LHCN-M2 (cell line): ENCODE results near the gene DMXL1. TPM values are rescaled to one million over a fixed set of nuclear protein-coding genes. Genes with fewer than 3 reads are reported as not detected.
A peak's percentile ranks its signal among the peaks of the same experiment; 100 is the strongest.
"Not testable (repeated sequence)": the region's sequence is repeated elsewhere in the genome, so short reads cannot be mapped to it uniquely, and the experiment has no call there.

Experiments used
- DNase-seq: peaks from one replicate; pipeline ENCODE4 v3.0.0-alpha.2; 2012; ENCODE audit warnings: low read depth
- total RNA-seq: library from RNA; depleted of rRNA; stranded (reverse); fragments of >200 nt; gene quantifications from 2 replicates; pipeline ENCODE4 v1.2.3, GENCODE V29; 2014

The DMXL1 gene
- total RNA-seq, 1 experiment from 2014 or later: 19.9 TPM

DNA sequence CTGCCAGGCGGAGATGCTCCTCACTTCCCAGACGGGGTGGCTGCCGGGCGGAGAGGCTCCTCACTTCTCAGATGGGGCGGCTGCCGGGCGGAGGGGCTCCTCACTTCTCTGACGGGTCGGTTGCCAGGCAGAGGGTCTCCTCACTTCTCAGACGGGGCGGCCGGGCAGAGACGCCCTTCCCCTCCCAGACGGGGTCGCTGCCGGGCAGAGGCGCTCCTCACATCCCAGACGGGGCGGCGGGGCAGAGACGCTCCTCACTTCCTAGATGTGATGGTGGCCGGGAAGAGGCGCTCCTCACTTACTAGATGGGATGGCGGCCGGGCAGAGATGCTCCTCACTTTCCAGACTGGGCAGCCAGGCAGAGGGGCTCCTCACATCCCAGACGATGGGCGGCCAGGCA is 51.6 kb downstream of the DMXL1 start:
- not testable (repeated sequence) for DNase-seq

DNA sequence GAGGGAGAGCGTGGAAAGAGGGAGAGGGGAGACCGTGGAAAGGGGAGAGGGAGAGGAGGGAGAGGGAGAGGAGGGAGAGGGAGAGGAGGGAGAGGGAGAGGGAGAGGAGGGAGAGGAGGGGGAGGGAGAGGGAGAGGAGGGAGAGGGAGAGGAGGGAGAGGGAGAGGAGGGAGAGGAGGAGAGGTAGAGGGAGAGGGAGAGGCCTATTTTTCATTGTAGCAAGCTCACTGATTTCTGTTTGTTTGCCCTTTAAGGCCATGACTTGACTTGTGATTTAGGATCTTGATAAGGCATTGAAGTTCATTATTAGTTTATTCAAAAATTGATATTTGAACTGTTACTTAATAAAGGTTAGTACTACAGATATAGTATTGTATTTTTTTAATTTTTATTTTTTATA is 52.4 kb downstream of the DMXL1 start:
- no peak for DNase-seq

DNA sequence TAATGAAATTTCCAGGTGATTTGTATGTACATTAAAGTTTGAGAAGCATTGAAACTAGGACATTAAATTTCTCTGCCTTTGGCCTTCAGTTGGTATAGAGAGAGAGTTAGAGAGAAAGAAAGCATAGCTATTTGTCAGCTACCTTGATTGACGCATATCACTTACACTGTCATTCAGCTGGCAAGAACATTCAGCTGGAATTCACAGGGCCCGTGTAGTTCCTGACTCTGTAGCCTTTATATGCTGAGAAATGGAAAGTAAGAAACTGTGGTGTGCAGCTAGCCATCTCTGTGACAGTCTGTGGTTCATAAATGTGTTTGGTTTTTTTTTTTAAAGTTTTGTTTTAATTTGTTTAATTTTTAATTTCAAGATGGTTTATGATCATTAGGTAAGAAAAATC is 58.9 kb downstream of the DMXL1 start:
- DNase-seq: no peak

DNA sequence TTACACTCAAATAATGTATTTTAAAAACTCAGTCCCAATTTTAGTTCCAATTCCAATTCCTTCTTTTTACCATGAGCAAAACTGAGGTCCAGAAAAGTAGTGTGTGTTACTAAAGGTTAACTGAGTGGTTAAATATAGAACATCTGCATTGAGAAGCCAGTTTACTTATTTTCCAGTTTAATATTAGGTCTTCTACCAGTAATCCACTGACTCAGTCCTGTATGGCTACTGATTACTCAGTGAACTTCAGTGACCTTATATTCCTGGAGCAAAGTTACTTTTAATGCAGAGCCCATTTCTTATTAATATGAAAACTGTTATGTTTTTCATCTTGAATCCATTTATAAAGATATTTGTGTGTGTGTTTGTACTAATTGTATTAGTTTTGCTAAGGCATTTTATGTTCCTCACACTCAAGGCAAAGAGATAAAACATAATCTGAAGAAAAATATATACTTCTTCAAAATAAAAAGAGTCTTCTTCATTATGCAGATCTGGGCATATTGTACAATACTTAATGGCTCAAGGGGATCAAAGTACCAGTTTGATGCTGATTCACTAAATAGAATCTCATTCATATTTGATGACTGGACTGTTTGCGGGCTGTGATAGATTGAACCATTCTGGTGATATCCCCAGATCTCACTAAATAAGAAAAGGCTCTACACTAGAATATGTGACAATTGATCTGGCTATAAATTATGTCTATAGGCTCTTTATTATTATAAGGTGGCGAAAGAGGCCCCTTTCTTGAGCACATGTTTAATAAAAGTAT is 60.8 kb downstream of the DMXL1 start:
- DNase-seq: peak; percentile 14

DNA sequence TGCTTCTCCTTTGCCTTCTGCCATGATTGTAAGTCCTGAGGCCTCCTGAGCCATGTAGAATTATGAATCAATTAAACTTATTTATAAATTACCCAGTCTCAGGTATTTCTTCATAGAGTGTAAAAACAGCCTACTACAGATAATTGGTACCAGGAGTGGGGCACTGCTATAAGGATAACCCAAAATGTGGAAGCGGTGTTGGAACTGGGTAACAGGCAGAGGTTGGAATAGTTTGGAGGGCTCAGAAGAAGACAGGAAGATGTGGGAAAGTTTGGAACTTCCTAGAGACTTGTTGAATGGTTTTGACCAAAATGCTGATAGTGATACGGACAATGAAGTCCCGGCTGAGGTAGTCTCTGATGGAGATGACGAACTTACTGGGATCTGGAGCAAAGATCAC is 64.9 kb downstream of the DMXL1 start:
- not testable (repeated sequence) for DNase-seq

DNA sequence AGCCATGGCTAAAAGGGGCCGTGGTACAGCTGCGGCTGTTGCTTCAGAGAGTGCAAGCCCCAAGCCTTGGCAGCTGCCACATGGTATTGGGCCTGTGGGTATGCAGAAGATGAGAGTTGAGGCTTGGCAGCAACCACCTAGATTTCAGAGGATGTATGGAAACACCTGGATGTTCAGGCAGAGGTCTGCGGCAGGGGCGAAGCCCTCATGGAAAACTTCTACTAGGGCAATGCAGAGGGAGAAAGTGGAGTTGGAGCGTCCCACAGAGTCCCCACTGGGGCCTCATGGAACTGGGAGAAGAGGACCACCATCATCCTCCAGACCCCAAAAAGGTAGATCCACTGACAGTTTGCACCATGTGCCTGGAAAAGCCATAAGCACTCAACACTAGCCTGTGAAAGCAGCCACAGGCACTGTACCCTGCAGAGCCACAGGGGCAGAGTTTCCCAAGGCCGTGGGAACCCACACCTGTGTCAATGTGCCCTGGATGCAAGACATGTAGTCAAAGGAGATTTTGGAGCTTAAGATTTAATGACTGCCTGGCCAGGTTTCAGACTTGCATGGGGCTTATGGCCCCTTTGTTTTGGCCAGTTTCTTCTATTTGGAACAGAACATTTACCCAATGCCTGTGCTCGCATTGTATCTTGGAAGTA is 65.9 kb downstream of the DMXL1 start:
- DNase-seq: no peak

DNA sequence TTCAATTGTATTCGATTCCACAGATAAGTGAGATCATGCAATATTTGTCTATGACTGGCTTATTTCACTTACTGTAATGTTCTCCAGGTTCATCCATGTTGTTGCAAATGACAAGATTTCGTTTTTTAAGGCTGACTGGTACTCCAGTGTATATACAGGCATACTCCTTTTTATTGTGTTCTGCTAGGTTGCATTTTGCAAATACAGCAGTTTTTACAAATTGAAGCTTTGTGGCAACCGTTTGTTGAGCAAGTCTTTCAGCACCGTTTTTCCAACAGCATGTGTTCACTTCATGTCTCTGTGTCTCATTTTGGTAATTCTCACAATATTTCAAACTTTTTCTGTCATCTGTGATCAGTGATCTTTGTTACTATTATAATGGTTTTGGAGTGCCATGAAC is 82.7 kb downstream of the DMXL1 start:
- no peak for DNase-seq

DNA sequence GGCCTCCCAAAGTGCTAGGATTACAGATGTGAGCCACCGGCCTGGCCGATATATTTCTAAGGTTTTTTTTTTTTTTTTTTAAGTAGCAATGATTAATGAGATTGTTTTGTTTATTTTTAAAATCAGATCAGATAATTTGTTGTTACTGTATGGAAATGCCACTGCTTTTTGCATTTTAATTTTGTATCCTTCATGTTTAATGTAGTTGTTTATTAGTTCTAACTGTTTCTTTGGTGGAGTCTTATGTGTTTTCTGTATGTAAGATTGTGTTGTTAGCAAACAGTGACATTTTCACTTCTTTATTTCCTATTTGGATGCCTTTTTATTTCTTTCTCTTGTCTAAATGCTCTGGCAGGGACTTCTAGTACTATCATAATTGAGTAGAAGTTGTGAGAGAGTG is 87.3 kb downstream of the DMXL1 start:
- DNase-seq: no peak

DNA sequence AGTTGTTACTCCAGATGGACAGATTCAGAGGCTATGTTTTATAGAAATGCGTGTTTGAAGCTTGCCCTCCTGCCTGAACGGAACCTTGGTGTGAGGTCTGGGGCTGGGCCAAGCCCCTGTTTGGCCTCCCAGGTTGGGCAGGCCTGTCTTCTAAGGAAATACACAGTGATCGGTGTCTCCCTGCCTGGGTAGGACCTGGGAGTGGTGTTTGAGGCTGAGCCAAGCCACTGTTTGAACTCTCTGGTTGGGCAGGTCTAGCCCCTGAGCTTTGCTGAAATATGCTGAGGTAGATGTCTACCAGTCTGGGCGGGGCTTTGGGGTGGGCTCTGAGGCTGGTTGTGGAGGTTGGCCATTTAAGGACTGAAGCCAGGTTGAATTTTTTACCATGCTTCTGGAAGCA is 90.5 kb downstream of the DMXL1 start:
- no peak for DNase-seq

DNA sequence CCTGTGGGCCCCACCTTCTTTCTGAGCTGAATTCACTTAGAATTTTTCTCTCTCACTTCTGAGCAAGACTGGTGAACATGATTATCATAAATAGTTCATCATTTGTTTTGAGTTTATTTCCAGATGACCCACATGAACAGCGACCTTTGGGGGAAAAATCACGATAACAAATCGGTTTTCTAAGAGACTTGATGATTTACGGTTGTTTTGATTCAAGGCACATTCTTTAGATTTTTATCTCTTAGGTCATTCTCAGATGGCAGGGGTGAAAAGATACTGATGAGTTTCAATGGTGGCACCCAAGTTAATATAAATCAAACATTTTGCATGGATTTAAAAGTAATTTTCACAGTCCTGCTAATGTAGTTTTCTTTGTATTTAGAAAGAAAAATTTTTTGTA is 95.1 kb downstream of the DMXL1 start:
- DNase-seq: no peak

DNA sequence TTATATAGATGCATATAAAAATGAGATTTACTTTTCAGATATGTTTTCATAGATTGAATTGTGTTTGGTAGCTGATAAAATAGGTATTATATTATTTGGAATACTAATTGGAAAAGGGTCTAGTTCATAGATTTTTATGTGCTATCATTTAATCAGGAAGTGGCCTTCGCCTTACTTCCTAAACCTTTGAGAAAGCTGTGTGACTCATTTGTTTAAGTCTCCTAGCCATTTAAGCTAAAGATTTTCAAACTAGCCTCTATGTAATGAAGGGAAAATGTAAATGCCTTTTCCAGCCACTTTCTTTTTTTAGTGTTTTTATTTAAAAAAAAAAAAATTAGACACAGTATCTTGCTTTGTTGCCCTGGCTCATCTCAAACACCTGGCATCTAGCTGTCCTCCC is 97.5 kb downstream of the DMXL1 start:
- no peak for DNase-seq

DNA sequence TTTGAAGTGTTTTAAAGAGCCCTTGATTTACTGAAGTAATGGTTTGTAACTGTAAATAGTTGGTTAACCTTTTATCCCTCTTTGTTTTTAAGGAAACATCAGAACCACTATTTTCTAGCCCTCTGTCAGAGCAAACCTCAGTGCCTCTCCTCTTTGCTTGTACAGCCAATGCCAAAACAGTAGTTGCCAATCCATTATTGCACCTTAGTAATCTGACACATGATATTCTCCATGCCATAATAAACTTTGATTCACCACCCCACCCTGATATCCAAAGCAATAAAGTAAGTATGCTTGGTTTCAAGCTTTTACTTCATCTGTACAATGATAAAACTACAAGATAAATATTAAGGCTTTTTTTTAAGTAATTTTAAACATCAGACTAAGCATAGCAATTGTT is 100.8 kb downstream of the DMXL1 start:
- no peak for DNase-seq

DNA sequence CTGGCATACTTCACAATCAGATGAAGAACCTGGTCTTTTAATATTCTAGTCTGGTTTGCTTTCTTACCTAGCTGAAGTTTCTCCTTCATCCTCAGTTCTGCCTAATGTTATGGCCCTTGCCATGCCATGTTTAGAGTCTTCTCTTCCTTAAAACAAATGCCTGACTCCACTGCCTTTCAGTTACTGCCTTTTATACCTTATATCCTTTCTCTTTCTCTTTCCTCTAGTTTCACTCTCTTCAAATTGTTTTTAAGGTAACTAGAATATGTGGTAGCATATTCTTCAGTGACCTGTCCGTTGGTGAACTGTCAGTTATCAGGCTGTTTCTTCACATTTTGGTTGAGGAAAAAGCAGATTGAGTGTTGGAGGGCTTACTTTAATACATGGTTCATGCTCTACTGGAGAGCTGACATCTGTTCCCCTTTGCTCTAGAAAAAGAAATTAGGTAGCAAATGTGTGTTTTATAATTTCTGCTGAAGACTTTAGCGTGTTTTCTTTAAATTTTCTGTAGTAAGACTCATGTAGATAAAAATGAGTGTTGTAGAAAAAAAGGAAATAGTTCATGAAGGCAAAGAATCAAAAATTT is 103.8 kb downstream of the DMXL1 start:
- DNase-seq: no peak

DNA sequence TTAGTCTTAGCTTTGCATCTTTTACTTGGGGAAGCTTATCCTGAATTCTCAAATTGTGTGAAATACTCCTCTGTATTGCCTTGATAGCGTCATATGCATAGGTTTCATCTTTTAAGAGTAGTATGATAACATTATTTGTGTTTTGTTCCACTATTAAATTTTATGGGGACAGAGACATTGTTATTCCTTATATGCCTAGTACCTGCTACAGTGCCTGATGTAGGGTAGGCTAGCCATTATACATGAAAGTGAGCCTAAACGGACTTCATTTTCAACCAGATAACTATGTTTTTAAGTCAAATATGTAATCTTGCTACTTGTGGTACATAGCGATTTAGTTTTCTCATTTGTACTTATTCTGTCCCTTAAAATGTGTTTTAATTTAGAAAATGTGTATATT is 105.9 kb downstream of the DMXL1 start:
- no peak for DNase-seq

DNA sequence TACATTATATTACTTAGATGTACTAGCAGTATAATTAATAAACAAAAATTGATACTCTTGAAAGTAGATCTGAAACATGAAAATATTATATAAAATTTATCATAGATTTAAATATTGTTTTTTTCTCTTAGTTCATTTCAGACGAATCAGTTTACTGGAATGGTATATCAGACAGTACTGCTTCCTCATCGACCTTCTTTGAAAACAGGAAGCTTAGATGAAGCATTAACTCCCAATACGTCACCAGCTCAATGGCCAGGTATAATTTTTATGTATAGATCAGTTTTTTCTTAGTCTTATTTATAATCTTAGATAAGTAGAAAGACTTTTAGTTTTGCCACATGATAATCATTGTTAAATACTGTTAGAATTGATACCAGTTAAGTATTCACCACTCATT is 106.3 kb downstream of the DMXL1 start:
- DNase-seq: no peak

DNA sequence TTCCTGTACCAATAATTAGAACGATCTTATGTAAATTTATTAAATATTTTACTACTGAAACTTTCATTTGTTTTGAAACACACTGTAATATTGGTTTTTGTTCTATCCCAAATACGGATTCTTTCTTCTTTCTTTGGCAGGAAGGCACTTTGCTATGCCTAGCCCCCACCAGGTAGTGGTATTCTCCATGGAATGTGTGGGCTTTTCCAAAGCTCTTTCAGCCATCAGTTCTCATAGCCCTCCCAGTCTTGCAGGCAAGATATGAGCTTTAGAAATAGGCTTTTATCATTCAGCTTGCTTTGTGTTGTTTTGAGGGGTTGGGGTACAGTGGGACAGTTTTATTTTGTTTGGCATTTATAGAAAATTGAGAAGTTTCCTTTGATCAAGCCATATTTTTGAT is 107.5 kb downstream of the DMXL1 start:
- no peak for DNase-seq

DNA sequence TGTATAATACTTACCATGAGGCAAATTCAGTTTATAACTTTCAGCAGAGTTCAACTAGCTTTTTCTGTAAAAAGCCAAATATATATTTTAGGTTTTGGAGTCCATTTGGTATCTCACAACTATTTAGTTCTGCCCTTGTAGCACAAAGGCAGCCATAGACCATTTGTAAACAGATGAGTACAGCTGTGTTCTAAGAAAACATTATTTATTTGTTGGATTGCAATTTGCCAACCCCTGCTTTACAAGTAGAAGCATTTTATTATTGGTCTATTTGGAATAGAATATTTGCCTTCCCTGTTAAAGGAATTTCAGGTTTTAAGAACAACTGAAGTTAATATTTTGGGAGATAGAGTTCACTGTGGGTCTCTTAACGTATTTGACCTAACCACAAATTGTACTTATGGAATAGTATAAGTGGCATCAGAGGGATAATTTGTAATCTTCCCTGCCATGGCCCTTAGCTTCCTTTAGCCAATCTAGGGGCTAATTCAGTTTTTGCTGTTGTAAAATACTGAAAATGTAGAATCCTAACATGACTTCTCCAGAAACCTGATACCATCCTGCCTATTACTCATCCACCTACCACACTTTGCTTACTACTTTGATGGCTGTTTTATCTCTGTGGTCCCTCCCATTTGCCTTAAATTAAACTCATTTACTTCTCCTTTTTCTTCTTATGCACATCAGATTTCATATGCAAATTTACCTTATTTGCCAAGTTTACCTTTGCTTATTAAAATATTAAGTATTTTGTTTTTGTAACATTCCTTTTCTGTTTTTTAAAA is 109.2 kb downstream of the DMXL1 start:
- DNase-seq: peak; percentile 30

DNA sequence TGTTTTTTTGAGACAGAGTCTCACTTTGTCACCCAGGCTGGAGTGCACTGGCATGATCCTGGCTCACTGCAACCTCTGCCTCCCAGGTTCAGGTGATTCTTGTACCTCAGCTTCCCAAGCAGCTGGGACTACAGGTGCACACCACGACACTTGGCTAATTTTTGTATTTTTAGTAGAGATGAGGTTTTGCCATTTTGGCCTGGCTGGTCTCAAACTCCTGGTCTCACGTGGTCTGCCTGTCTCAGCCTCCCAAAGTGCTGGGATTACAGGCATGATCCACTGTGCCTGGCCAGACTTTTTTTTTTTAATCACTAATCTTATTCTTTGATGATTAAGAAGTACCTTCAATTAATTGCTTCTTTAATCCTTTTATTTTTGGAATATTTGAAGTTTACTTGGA is 114.6 kb downstream of the DMXL1 start:
- DNase-seq: not testable (repeated sequence)

DNA sequence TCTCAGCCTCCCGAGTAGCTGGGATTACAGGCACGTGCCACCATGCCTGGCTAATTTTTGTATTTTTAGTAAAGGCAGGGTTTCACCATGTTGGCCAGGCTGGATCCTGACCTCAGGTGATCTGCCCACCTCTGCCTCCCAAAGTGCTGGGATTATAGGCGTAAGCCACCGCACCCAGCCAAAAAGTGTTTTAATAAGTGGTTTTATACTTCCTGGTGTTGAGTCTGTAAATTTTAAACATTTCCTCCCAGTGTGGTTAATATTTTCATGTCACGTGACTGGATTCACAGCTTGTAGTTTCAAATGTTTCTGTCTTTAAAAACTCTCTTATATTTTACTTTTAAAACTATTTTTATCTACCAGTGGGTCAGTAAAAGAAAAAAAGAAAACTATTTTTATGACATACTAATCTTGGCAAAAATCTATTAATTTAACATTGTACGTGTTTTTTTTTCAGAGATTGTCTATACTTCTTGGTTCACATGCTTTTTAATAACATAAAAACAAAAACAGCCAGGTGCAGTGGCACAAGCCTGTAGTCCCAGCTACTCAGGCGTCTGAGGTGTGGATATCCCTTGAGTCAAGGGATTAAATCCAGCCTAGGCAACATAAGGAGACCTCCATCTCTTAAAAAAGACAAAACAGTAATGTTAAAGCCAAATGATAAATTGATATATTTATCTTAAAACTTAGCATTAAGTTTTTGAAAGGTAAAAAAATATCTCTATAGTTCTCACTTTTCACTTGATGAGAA is 117.1 kb downstream of the DMXL1 start:
- DNase-seq: no peak

DNA sequence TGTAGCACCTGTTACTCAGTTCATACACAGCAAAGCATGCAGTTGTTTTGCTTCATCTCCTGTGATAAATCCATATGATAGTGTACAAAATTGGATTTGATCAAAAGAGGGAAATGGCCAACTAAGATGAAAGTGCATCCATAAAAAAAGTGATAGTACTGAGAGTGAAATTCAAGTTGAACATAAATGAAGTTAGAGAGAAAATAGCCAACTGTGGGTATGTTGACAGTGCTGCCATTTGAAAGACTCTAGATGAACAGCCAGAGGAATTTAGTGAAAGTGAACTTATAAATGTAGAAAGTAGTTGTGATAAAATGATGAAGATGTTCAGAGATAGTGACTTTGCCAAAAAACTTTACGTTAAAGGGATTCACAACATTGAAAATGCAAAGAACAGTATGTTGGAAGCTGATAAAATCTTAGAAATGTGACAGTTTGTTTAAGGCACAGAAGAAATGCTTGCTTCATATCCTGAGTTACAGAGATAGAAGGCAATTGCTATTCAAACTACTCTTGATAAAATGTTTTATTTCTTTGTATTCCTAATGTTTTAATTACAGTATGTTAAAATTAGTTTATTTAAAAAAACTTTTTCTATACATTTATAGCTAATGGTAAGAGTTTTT is 119.7 kb downstream of the DMXL1 start:
- no peak for DNase-seq

DNA sequence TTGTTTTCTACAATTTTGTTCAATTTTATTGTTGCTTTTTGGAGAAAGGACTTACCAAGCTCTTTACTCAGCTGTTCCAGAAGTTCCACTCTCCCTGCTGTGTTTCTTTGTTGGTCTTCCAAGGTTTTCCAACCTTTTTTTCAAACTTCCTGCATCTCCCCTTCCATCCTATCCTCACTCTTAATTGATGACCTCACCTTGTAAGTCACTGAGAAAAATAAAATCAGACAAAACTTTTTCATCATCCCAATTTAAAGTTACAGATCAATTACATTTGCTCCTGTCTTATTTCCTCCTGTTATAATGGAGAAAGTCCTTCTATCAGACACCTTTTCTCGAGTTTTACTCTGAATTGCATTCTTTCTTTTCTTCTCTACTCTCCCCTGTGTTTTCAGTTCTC is 121.1 kb downstream of the DMXL1 start:
- no peak for DNase-seq
